Tibial nerve (tissue), 4 donors: ENCODE results near the gene TNS2.
"Not testable (repeated sequence)": the region's sequence is repeated elsewhere in the genome, so short reads cannot be mapped to it uniquely, and the experiment has no call there.

Experiments
- EP300 ChIP-seq, 2 donors: sonication (generic); formaldehyde crosslinking; IDR thresholded peaks; one replicate each; pipeline ENCODE4 v1.6.1; 2017; ENCODE audit warnings: antibody characterized with exemption in 2 of 2, mild to moderate bottlenecking in 1 of 2
- POLR2A ChIP-seq, 2 donors: fragments of 450-650 bp; IDR thresholded peaks; one replicate each; pipeline ENCODE4 v1.6.1; 2017; ENCODE audit warnings: antibody characterized with exemption in 2 of 2, mild to moderate bottlenecking in 2 of 2, moderate library complexity in 2 of 2
- TF ChIP-seq, protein P1 (sequence below), 5 experiments: fragments of 200-600 bp in 3 of 5; fragments of 450-650 bp in 2 of 5; sonication (generic) in 3 of 5; IDR thresholded peaks; one replicate each; pipeline ENCODE4 v1.5.1; 2016 to 2019; ENCODE audit warnings: antibody characterized with exemption in 5 of 5, mild to moderate bottlenecking in 3 of 5, moderate library complexity in 2 of 5

DNA sequence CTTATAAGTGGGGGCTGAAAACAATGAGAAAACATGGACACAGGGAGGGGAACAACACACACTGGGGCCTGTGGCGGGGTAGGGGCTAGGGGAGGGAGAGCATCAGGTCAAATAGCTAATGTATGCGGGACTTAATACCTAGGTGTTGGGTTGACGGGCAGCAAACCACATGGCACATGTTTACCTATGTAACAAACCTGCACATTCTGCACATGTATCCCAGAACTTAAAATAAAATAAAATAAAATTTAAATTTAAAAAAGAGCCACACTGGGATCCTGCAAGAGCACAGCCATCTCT lies 45.7 kb downstream of the TNS2 start:
- TF ChIP-seq, protein P1, sequence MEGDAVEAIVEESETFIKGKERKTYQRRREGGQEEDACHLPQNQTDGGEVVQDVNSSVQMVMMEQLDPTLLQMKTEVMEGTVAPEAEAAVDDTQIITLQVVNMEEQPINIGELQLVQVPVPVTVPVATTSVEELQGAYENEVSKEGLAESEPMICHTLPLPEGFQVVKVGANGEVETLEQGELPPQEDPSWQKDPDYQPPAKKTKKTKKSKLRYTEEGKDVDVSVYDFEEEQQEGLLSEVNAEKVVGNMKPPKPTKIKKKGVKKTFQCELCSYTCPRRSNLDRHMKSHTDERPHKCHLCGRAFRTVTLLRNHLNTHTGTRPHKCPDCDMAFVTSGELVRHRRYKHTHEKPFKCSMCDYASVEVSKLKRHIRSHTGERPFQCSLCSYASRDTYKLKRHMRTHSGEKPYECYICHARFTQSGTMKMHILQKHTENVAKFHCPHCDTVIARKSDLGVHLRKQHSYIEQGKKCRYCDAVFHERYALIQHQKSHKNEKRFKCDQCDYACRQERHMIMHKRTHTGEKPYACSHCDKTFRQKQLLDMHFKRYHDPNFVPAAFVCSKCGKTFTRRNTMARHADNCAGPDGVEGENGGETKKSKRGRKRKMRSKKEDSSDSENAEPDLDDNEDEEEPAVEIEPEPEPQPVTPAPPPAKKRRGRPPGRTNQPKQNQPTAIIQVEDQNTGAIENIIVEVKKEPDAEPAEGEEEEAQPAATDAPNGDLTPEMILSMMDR (IDR thresholded peaks at IDR 0.05), result not testable (repeated sequence)
- TF ChIP-seq EP300, POLR2A (IDR thresholded peaks at IDR 0.05): not testable (repeated sequence)
